B cell (primary cell): ENCODE results near the gene OTOF. TPM values are rescaled to one million over a fixed set of nuclear protein-coding genes. Genes with fewer than 3 reads are reported as not detected.

Source experiments
- ATAC-seq: fragments of 200-7000 bp; cut with Tn5 transposase; one replicate; pipeline ENCODE4 v1.10.0; 2021; ENCODE audit warnings: low read depth, mild to moderate bottlenecking, moderate number of reproducible peaks, moderate library complexity
- CTCF ChIA-PET: fragments of 350-600 bp; sonication (Branson Sonifier 250); formaldehyde crosslinking; loops from one replicate; lab custom pipeline; 2021; ENCODE audit warnings: antibody characterized with exemption, inconsistent platforms; lab: Charles Lee
- POLR2A ChIA-PET: fragments of 350-600 bp; sonication (Branson Sonifier 250); formaldehyde crosslinking; loops from one replicate; lab custom pipeline; 2021; ENCODE audit warnings: antibody characterized with exemption; lab: Charles Lee
- DNase-seq: peaks from one replicate; pipeline ENCODE4 v3.0.0; 2013
- H2AFZ ChIP-seq: 2 replicates; pipeline ENCODE4 v1.6.1; 2012; ENCODE audit warnings: mild to moderate bottlenecking, low read depth, low read length; ENCODE audit not compliant: insufficient read depth, poor library complexity, severe bottlenecking
- H3K27ac ChIP-seq, 2 donors: 1 replicate in 1 of 2; 2 replicates in 1 of 2; pipeline ENCODE4 v1.5.1; 2012 to 2013; ENCODE audit warnings: low read length in 2 of 2, mild to moderate bottlenecking in 2 of 2, moderate library complexity in 1 of 2
- H3K27me3 ChIP-seq, 4 experiments: fragments of 200-600 bp in 1 of 4; sonication (generic) in 1 of 4; replicated peaks in 1 of 4; 1 replicate in 2 of 4; 2 replicates in 2 of 4; pipeline versions ENCODE4 v1.6.1 to v1.7.0; 2013 to 2016; ENCODE audit warnings: low read length in 3 of 4, mild to moderate bottlenecking in 2 of 4, mixed read lengths in 1 of 4, moderate library complexity in 1 of 4; ENCODE audit not compliant: insufficient read depth in 4 of 4, control insufficient read depth in 3 of 4; ENCODE audit errors: control extremely low read depth in 1 of 4
- H3K36me3 ChIP-seq, 2 experiments: replicated peaks in 1 of 2; 1 replicate in 1 of 2; 2 replicates in 1 of 2; pipeline versions ENCODE4 v1.6.1 to v1.7.1; 2013; ENCODE audit warnings: low read length in 1 of 2; ENCODE audit not compliant: insufficient read depth in 2 of 2, control insufficient read depth in 1 of 2; ENCODE audit errors: control extremely low read depth in 1 of 2, extremely low read depth in 1 of 2
- H3K4me1 ChIP-seq, 2 donors: fragments of 200-600 bp in 1 of 2; sonication (generic) in 1 of 2; 1 replicate in 1 of 2; 2 replicates in 1 of 2; pipeline versions ENCODE4 v1.5.1 to v1.6.1; 2013 to 2017; ENCODE audit warnings: low read length in 2 of 2; ENCODE audit not compliant: control insufficient read depth in 2 of 2, insufficient read depth in 2 of 2
- H3K4me2 ChIP-seq: replicated peaks from 2 replicates; pipeline ENCODE3; 2012; ENCODE audit warnings: mild to moderate bottlenecking, low read depth, low read length; ENCODE audit not compliant: poor library complexity, severe bottlenecking
- H3K4me3 ChIP-seq, 5 experiments: fragments of 200-600 bp in 1 of 5; sonication (generic) in 1 of 5; 1 replicate in 3 of 5; 2 replicates in 2 of 5; pipeline versions ENCODE4 v1.5.1 to v1.7.0; 2011 to 2016; ENCODE audit warnings: low read length in 4 of 5, mild to moderate bottlenecking in 4 of 5, low read depth in 2 of 5, control low read depth in 1 of 5, moderate library complexity in 1 of 5; ENCODE audit not compliant: insufficient read depth in 1 of 5; ENCODE audit errors: control extremely low read depth in 1 of 5, extremely low read depth in 1 of 5
- H3K79me2 ChIP-seq: fragments of 200-600 bp; sonication (generic); one replicate; pipeline ENCODE4 v1.6.0; 2016; ENCODE audit warnings: low read length; ENCODE audit not compliant: control insufficient read depth, insufficient read depth
- H3K9ac ChIP-seq: fragments of 200-600 bp; sonication (generic); 2 replicates; pipeline ENCODE4 v1.6.1; 2017; ENCODE audit warnings: mild to moderate bottlenecking, low read length, moderate library complexity
- H3K9me3 ChIP-seq, 3 donors: one replicate each; pipeline versions ENCODE4 v1.6.1 to v1.7.1; 2013; ENCODE audit warnings: low read length in 2 of 3; ENCODE audit not compliant: control insufficient read depth in 2 of 3, insufficient read depth in 1 of 3; ENCODE audit errors: control extremely low read depth in 1 of 3
- H4K20me1 ChIP-seq: 2 replicates; pipeline ENCODE4 v1.6.0; 2012; ENCODE audit warnings: mild to moderate bottlenecking, low read length; ENCODE audit not compliant: insufficient read depth, control insufficient read depth, poor library complexity, severe bottlenecking
- H3K27ac Mint-ChIP-seq: one replicate; pipeline ENCODE4 v1.8.0; 2021; ENCODE audit warnings: mixed read lengths
- H3K27me3 Mint-ChIP-seq: one replicate; pipeline ENCODE4 v1.8.0; 2021; ENCODE audit warnings: mixed read lengths
- H3K4me1 Mint-ChIP-seq: one replicate; pipeline ENCODE4 v1.8.0; 2021; ENCODE audit warnings: mixed read lengths
- H3K4me3 Mint-ChIP-seq: one replicate; pipeline ENCODE4 v1.8.0; 2021; ENCODE audit warnings: mixed read lengths
- H3K9me3 Mint-ChIP-seq: one replicate; pipeline ENCODE4 v1.8.0; 2022; ENCODE audit warnings: mixed read lengths; ENCODE audit not compliant: insufficient read depth
- EZH2 ChIP-seq: IDR thresholded peaks from 2 replicates; pipeline ENCODE4 v1.6.1; 2012; ENCODE audit warnings: borderline replicate concordance, low read depth, mild to moderate bottlenecking, moderate library complexity, low read length; ENCODE audit not compliant: insufficient read depth, poor library complexity, severe bottlenecking
- WGBS: methylation state at CpG from one replicate; pipeline ENCODE4 v1.1.5; 2013; ENCODE audit warnings: missing lambda C conversion rate; ENCODE audit not compliant: insufficient coverage; 5-methylcytosine and 5-hydroxymethylcytosine counted together
- intact Hi-C: fragments of 100-400 bp; cut with micrococcal nuclease; formaldehyde crosslinking; loops from one replicate; pipeline ENCODE4 v1.10.0; 2022
- polyA plus RNA-seq: library from polyadenylated mRNA; depleted of rRNA; stranded (reverse); fragments of >200 nt; gene quantifications from 2 replicates; pipeline ENCODE4 v1.2.3, GENCODE V29; 2012
- total RNA-seq, 2 donors: library from RNA; stranded (reverse); fragments of 120-200 nt in 1 of 2; gene quantifications; 1 replicate in 1 of 2; 2 replicates in 1 of 2; pipeline versions ENCODE4 v1.2.3 to v1.2.4, GENCODE V29; 2013 to 2022
- TF ChIP-seq, protein P1 (sequence below): fragments of 200-600 bp; IDR thresholded peaks from one replicate; pipeline ENCODE4 v1.8.0; 2022; ENCODE audit warnings: antibody characterized with exemption, mild to moderate bottlenecking

Gene OTOF
- total and polyA plus RNA-seq, 2 donors (not counting 1 experiment from before 2014, with no cell fraction given) = not detected

DNA sequence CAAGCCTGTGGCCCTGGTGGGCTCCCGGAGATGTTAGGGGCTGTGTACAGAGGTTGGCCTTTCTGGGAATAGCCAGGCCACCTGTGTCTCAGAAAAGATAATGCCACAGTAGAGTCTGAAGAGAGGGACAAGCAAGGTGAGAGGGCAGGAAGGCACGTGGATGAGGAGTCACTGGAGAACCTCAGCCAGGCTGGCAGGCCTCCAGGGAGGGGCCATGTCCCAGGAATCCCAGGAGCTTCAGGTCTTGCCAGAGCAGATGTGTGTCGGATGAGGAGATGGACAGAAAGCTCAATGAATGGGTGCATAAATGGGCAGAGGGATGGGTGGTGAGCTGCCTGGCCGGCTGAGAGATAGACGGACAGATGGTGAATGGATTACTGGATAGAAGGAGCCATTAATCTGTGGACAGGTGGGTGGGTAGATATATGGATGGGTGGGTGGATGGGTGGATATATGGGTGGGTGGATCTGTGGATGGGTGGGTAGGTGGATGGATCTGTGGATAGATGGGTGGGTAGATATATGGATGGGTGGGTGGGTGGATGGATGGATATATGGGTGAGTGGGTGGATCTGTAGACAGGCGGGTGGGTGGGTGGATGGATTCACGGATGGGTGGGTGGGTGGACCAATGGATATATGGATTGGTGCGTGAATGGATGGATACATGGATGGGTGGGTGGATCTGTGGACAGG is 7.9 kb upstream of the OTOF start:
- no peak for ATAC-seq
- WGBS = 87% methylated on average over 8 of the region's 8 CpGs

DNA sequence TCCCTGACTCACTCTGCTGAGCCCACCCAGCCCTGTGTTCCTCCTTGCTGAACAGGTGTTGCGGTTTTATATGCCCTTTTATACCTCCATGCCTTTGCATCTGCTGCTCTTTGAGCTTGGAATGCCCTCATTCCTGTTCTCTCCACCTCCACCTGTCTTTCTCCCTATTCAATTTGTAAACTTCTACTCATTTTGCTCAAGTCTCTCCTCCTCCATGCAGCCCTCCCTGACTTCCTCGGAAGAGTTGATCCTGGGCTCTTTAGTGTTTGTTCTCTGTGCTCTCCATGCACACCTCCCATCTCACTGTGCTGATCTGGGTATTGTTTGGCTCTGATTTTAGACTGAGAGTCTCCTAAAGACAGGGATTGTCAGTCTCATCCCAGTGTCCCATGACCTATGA is 7.2 kb upstream of the OTOF start:
- 100% methylated on average over 1 of the region's 2 CpGs for WGBS

More for the DNA sequence above, 7.9 kb upstream of the OTOF start:
- ChIA-PET CTCF (no interaction called here), POLR2A (no interaction called here)
- H3K9me3 ChIP-seq = peaks cover 0 to 3% (median 0%) of the 10 kb centered on the region in 3 donors
- Mint-ChIP-seq H3K27ac (no peak overlapping the region), H3K4me3 (no peak overlapping the region), H3K9me3 (no peaks in the 10 kb centered on the region), H3K27me3 (peaks cover 9% of the 10 kb centered on the region), H3K4me1 (no peaks in the 10 kb centered on the region)
- H3K9ac ChIP-seq = no peak overlapping the region
- H3K79me2 ChIP-seq = no peaks in the 10 kb centered on the region
- no peak overlapping the region for H2AFZ ChIP-seq
- DNase-seq = no peak
- no peak overlapping the region for H3K27ac ChIP-seq
- no peak overlapping the region for H3K4me2 ChIP-seq
- H3K4me1 ChIP-seq = no peaks in the 10 kb centered on the region
- no peaks in the 10 kb centered on the region for H4K20me1 ChIP-seq
- intact Hi-C loops = no loop called here
- H3K36me3 ChIP-seq = no peaks in the 10 kb centered on the region
- no peaks in the 10 kb centered on the region for H3K27me3 ChIP-seq
- H3K4me3 ChIP-seq = no peak overlapping the region
- TF ChIP-seq, protein P1, sequence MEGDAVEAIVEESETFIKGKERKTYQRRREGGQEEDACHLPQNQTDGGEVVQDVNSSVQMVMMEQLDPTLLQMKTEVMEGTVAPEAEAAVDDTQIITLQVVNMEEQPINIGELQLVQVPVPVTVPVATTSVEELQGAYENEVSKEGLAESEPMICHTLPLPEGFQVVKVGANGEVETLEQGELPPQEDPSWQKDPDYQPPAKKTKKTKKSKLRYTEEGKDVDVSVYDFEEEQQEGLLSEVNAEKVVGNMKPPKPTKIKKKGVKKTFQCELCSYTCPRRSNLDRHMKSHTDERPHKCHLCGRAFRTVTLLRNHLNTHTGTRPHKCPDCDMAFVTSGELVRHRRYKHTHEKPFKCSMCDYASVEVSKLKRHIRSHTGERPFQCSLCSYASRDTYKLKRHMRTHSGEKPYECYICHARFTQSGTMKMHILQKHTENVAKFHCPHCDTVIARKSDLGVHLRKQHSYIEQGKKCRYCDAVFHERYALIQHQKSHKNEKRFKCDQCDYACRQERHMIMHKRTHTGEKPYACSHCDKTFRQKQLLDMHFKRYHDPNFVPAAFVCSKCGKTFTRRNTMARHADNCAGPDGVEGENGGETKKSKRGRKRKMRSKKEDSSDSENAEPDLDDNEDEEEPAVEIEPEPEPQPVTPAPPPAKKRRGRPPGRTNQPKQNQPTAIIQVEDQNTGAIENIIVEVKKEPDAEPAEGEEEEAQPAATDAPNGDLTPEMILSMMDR = no peak
- no peak for TF ChIP-seq EZH2

More for the DNA sequence above, 7.2 kb upstream of the OTOF start:
- Mint-ChIP-seq H3K4me3 (no peak overlapping the region), H3K4me1 (no peaks in the 10 kb centered on the region), H3K9me3 (no peaks in the 10 kb centered on the region), H3K27me3 (peaks cover 9% of the 10 kb centered on the region), H3K27ac (no peak overlapping the region)
- H3K9ac ChIP-seq = no peak overlapping the region
- H4K20me1 ChIP-seq = no peaks in the 10 kb centered on the region
- no peak for TF ChIP-seq EZH2
- ATAC-seq (no peak), DNase-seq (no peak)
- CTCF ChIA-PET = no interaction called here
- H3K4me2 ChIP-seq = no peak overlapping the region
- POLR2A ChIA-PET = no interaction called here
- no peaks in the 10 kb centered on the region for H3K36me3 ChIP-seq
- no peak overlapping the region for H3K27ac ChIP-seq
- H3K4me3 ChIP-seq = no peak overlapping the region
- no peaks in the 10 kb centered on the region for H3K4me1 ChIP-seq
- H3K27me3 ChIP-seq = no peaks in the 10 kb centered on the region
- H2AFZ ChIP-seq = no peak overlapping the region
- no peaks in the 10 kb centered on the region for H3K79me2 ChIP-seq
- peaks cover 0 to 3% (median 0%) of the 10 kb centered on the region in 3 donors for H3K9me3 ChIP-seq
- intact Hi-C loops = no loop called here
